ENCODE measurements around the gene DHRSX.

DNA sequence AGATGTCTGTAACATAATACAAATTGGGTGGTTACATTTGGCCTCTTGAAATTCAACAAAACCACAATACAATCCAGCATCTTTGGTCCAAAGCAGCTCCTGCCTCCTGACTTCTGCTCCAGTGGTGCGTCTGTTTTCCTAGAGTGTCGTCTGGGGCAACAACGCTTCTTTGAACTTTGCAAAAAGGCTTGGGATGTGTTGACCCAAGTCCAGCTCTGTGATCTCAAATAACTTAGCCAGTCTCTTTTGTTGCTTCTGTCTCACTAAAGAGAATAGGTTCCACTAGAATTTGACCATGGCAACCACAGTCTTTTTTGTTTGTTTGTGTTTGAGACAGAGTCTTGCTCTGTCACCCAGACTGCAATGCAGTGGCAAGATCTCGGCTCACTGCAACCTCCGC, 324.0 kb downstream of the DHRSX start:
- TF ChIP-seq POLR2A (IDR thresholded peaks at IDR 0.05) = no peak
- TF ChIP-seq, protein P1, sequence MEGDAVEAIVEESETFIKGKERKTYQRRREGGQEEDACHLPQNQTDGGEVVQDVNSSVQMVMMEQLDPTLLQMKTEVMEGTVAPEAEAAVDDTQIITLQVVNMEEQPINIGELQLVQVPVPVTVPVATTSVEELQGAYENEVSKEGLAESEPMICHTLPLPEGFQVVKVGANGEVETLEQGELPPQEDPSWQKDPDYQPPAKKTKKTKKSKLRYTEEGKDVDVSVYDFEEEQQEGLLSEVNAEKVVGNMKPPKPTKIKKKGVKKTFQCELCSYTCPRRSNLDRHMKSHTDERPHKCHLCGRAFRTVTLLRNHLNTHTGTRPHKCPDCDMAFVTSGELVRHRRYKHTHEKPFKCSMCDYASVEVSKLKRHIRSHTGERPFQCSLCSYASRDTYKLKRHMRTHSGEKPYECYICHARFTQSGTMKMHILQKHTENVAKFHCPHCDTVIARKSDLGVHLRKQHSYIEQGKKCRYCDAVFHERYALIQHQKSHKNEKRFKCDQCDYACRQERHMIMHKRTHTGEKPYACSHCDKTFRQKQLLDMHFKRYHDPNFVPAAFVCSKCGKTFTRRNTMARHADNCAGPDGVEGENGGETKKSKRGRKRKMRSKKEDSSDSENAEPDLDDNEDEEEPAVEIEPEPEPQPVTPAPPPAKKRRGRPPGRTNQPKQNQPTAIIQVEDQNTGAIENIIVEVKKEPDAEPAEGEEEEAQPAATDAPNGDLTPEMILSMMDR (IDR thresholded peaks at IDR 0.05) = no peak

All from prostate gland (tissue), 2 donors.